Measurements from ENCODE around the gene SLC38A8.

Gene SLC38A8

GRCh38 chr16:84042308-84042878 is at the start of gene SLC38A8:
Gene SLC38A8 (minus strand): TSS chr16:84042795. CDS start chr16:84042157, 638 bp downstream.
- Histone ChIP-seq H3K36me3 (ENCODE audit: insufficient read depth) (no peaks in the 10 kb centered on the region), H3K4me2 (no peak within 1 kb of the TSS), H3K27me3 (ENCODE audit: insufficient read depth, low read depth) (peaks cover 58% of the 10 kb centered on the region), H4K20me1 (ENCODE audit: insufficient read depth) (no peaks in the 10 kb centered on the region), H3K79me2 (ENCODE audit: insufficient read depth, low read depth) (no peaks in the 10 kb centered on the region), H3K4me3 (IDR thresholded peaks at IDR 0.05; ENCODE audit: insufficient read depth, low read depth, low read length) (no peak within 1 kb of the TSS), H3K27ac (no peak within 1 kb of the TSS), H2AFZ (ENCODE audit: low read depth) (no peak within 1 kb of the TSS), H3K9ac (no peak within 1 kb of the TSS), H3K4me1 (ENCODE audit: low read depth, poor library complexity, severe bottlenecking) (no peaks in the 10 kb centered on the region)
- TF ChIP-seq CTCF (conservative IDR thresholded peaks at IDR 0.05; ENCODE audit: low read depth, low read length): no peak

- no peaks in the 10 kb centered on the region; the same call in 1 of the 2 replicates for H3K79me2 ChIP-seq (ENCODE audit: insufficient read depth, low read depth)
- 0 out of 2 replicates have a peak overlapping the region, but pooled peaks have one; percentile 23 for H3K4me2 ChIP-seq
- peaks cover 61% of the 10 kb centered on the region for H3K4me1 ChIP-seq (ENCODE audit: low read depth, poor library complexity, severe bottlenecking)
- H2AFZ ChIP-seq (ENCODE audit: low read depth): no peak overlapping the region
- no peaks in the 10 kb centered on the region for H4K20me1 ChIP-seq (ENCODE audit: insufficient read depth)
- H3K9ac ChIP-seq: no peak overlapping the region
- H3K4me3 ChIP-seq (IDR thresholded peaks at IDR 0.05; ENCODE audit: insufficient read depth, low read depth, low read length): no peak overlapping the region
- peaks cover 6% of the 10 kb centered on the region; the same call in 1 of the 2 replicates for H3K36me3 ChIP-seq (ENCODE audit: insufficient read depth)
- no peak for TF ChIP-seq CTCF (conservative IDR thresholded peaks at IDR 0.05; ENCODE audit: low read depth, low read length)
- no peaks in the 10 kb centered on the region for H3K27me3 ChIP-seq (ENCODE audit: insufficient read depth, low read depth)
- H3K27ac ChIP-seq: no peak overlapping the region
Measured at GRCh38 chr16:84091460-84091859, 48.9 kb upstream of the SLC38A8 start.

GRCh38 chr16:84090211-84090610 is 47.6 kb upstream of the SLC38A8 start:
- H3K9ac ChIP-seq: no peak overlapping the region
- H3K27me3 ChIP-seq (ENCODE audit: insufficient read depth, low read depth): no peaks in the 10 kb centered on the region
- TF ChIP-seq CTCF (conservative IDR thresholded peaks at IDR 0.05; ENCODE audit: low read depth, low read length): no peak
- peaks cover 6% of the 10 kb centered on the region; the same call in 1 of the 2 replicates for H3K36me3 ChIP-seq (ENCODE audit: insufficient read depth)
- no peaks in the 10 kb centered on the region for H4K20me1 ChIP-seq (ENCODE audit: insufficient read depth)
- H2AFZ ChIP-seq (ENCODE audit: low read depth): no peak overlapping the region
- H3K27ac ChIP-seq: peak overlapping the region; percentile 68; the same call in 1 of the 2 replicates
- peaks cover 70% of the 10 kb centered on the region for H3K4me1 ChIP-seq (ENCODE audit: low read depth, poor library complexity, severe bottlenecking)
- H3K4me2 ChIP-seq: peak overlapping the region; percentile 91; the same call in 1 of the 2 replicates
- H3K79me2 ChIP-seq (ENCODE audit: insufficient read depth, low read depth): no peaks in the 10 kb centered on the region
- no peak overlapping the region for H3K4me3 ChIP-seq (IDR thresholded peaks at IDR 0.05; ENCODE audit: insufficient read depth, low read depth, low read length)

GRCh38 chr16:84088695-84089395 is 46.2 kb upstream of the SLC38A8 start:
- TF ChIP-seq CTCF (conservative IDR thresholded peaks at IDR 0.05; ENCODE audit: low read depth, low read length): peak; percentile 51; the same call in 1 of the 2 replicates

More at GRCh38 chr16:84088695-84089395, 46.2 kb upstream of the SLC38A8 start:
- Histone ChIP-seq H3K27me3 (ENCODE audit: insufficient read depth, low read depth) (no peaks in the 10 kb centered on the region), H2AFZ (ENCODE audit: low read depth) (no peak overlapping the region), H3K4me3 (IDR thresholded peaks at IDR 0.05; ENCODE audit: insufficient read depth, low read depth, low read length) (no peak overlapping the region), H3K9ac (peak overlapping the region; percentile 25; the same call in 1 of the 2 replicates), H3K4me2 (peak overlapping the region; percentile 91), H3K79me2 (ENCODE audit: insufficient read depth, low read depth) (no peaks in the 10 kb centered on the region), H4K20me1 (ENCODE audit: insufficient read depth) (no peaks in the 10 kb centered on the region), H3K36me3 (ENCODE audit: insufficient read depth) (peaks cover 6% of the 10 kb centered on the region; the same call in 1 of the 2 replicates), H3K27ac (peak overlapping the region; percentile 68), H3K4me1 (ENCODE audit: low read depth, poor library complexity, severe bottlenecking) (peaks cover 79% of the 10 kb centered on the region)
